GM18498 (cell line): ENCODE measurements around the gene PLXDC2.

Experiments used
- ATAC-seq: cut with Tn5 transposase; IDR thresholded peaks from one replicate; pipeline ENCODE4 v1.9.1; 2021; ENCODE audit warnings: mild to moderate bottlenecking, moderate library complexity; ENCODE audit not compliant: unreplicated experiment

The PLXDC2 gene

GRCh38 chr10:19935176-19935575, 118.9 kb downstream of the PLXDC2 start:
- no peak for ATAC-seq

- ATAC-seq = no peak
Observed at GRCh38 chr10:19936289-19936688, 120.1 kb downstream of the PLXDC2 start.

GRCh38 chr10:19937989-19938388, 121.8 kb downstream of the PLXDC2 start:
- ATAC-seq = no peak

GRCh38 chr10:19941206-19941880, 125.1 kb downstream of the PLXDC2 start:
- no peak for ATAC-seq

- no peak for ATAC-seq
Observed at GRCh38 chr10:19944911-19945663, 128.9 kb downstream of the PLXDC2 start.

GRCh38 chr10:19946245-19946644, 130.0 kb downstream of the PLXDC2 start:
- no peak for ATAC-seq

- ATAC-seq = peak; percentile 48
Observed at GRCh38 chr10:19946791-19947190, 130.6 kb downstream of the PLXDC2 start.

- peak; percentile 33 for ATAC-seq
Observed at GRCh38 chr10:19947215-19947614, 131.0 kb downstream of the PLXDC2 start.

- peak; percentile 61 for ATAC-seq
Observed at GRCh38 chr10:19947656-19948055, 131.4 kb downstream of the PLXDC2 start.

GRCh38 chr10:19952224-19953010, 136.2 kb downstream of the PLXDC2 start:
- ATAC-seq = no peak

- no peak for ATAC-seq
Observed at GRCh38 chr10:19954601-19955000, 138.4 kb downstream of the PLXDC2 start.

- no peak for ATAC-seq
Observed at GRCh38 chr10:19956516-19957032, 140.3 kb downstream of the PLXDC2 start.

- ATAC-seq = peak; percentile 97
Observed at GRCh38 chr10:19958787-19959186, 142.6 kb downstream of the PLXDC2 start.

- ATAC-seq = no peak
Observed at GRCh38 chr10:19961076-19962053, 145.1 kb downstream of the PLXDC2 start.

- ATAC-seq = no peak
Observed at GRCh38 chr10:19964625-19965024, 148.4 kb downstream of the PLXDC2 start.

GRCh38 chr10:19966751-19967150, 150.5 kb downstream of the PLXDC2 start:
- ATAC-seq = no peak

- ATAC-seq = no peak
Observed at GRCh38 chr10:19967981-19968380, 151.7 kb downstream of the PLXDC2 start.

- no peak for ATAC-seq
Observed at GRCh38 chr10:19968745-19969144, 152.5 kb downstream of the PLXDC2 start.

- ATAC-seq = no peak
Observed at GRCh38 chr10:19970256-19970655, 154.0 kb downstream of the PLXDC2 start.

GRCh38 chr10:19970717-19971116, 154.5 kb downstream of the PLXDC2 start:
- no peak for ATAC-seq
